GM21825 (cell line): ENCODE results near the gene TOR2A.

Experiments used
- ATAC-seq: cut with Tn5 transposase; IDR thresholded peaks from one replicate; pipeline ENCODE4 v1.9.1; 2021; ENCODE audit warnings: mild to moderate bottlenecking, moderate library complexity; ENCODE audit not compliant: unreplicated experiment

The TOR2A gene

GRCh38 chr9:127721391-127721821, 13.7 kb downstream of the TOR2A start:
- no peak for ATAC-seq

- no peak for ATAC-seq
These were observed 14.2 kb downstream of the TOR2A start for GRCh38 chr9:127720865-127721227.

GRCh38 chr9:127720031-127720864, 14.8 kb downstream of the TOR2A start:
- ATAC-seq = no peak

GRCh38 chr9:127717766-127718165, 17.3 kb downstream of the TOR2A start:
- no peak for ATAC-seq

GRCh38 chr9:127716412-127716811, 18.7 kb downstream of the TOR2A start:
- no peak for ATAC-seq

- ATAC-seq = peak; percentile 84
These were observed 19.4 kb downstream of the TOR2A start, which contains the start of the genes PTRH1 and TTC16 for GRCh38 chr9:127715470-127716337. Gene PTRH1 (minus strand): TSS chr9:127715663. CDS start chr9:127715639, 24 bp downstream. Gene TTC16 (plus strand): TSS chr9:127716079. CDS start chr9:127716146, 67 bp downstream.

- peak; percentile 6 for ATAC-seq
These were observed 20.1 kb downstream of the TOR2A start for GRCh38 chr9:127714951-127715469.

GRCh38 chr9:127714020-127714750, 20.9 kb downstream of the TOR2A start:
- ATAC-seq = no peak

- no peak for ATAC-seq
These were observed 22.2 kb downstream of the TOR2A start for GRCh38 chr9:127712867-127713266.

- ATAC-seq = no peak
These were observed 22.7 kb downstream of the TOR2A start for GRCh38 chr9:127712371-127712770.

GRCh38 chr9:127711831-127712274, 23.2 kb downstream of the TOR2A start:
- ATAC-seq = no peak

- no peak for ATAC-seq
These were observed 23.8 kb downstream of the TOR2A start for GRCh38 chr9:127711226-127711701.

GRCh38 chr9:127710204-127710783, 24.8 kb downstream of the TOR2A start:
- ATAC-seq = no peak

GRCh38 chr9:127708952-127709587, 26.0 kb downstream of the TOR2A start:
- ATAC-seq = no peak

GRCh38 chr9:127707766-127708165, 27.3 kb downstream of the TOR2A start:
- no peak for ATAC-seq

GRCh38 chr9:127706836-127707241, 28.3 kb downstream of the TOR2A start, which contains the start of gene CFAP157:
Gene CFAP157 (plus strand): TSS chr9:127706988. CDS start chr9:127707032, 44 bp downstream.
- no peak for ATAC-seq

GRCh38 chr9:127705577-127706379, 29.3 kb downstream of the TOR2A start:
- ATAC-seq = no peak

GRCh38 chr9:127703289-127703946, 31.7 kb downstream of the TOR2A start:
- ATAC-seq = no peak
